Bronchial epithelial cell (primary cell): ENCODE results near the gene KRTAP19-3. TPM values are rescaled to one million over a fixed set of nuclear protein-coding genes. Genes with fewer than 3 reads are reported as not detected.

Experiments
- DNase-seq: peaks from one replicate; pipeline ENCODE4 v3.0.0-alpha.2; 2010; ENCODE audit warnings: low read depth
- FAIRE-seq: peaks from 2 replicates; lab custom pipeline; 2011; peaks lifted over from hg19 to GRCh38; lab: Jason Lieb, UNC
- H3K27me3 ChIP-seq: 2 replicates; pipeline ENCODE4 v1.5.1; 2011; ENCODE audit warnings: low read length; ENCODE audit not compliant: control insufficient read depth, insufficient read depth
- H3K36me3 ChIP-seq: 2 replicates; pipeline ENCODE4 v1.5.1; 2011; ENCODE audit warnings: low read length; ENCODE audit not compliant: control insufficient read depth, insufficient read depth
- H3K4me3 ChIP-seq: 2 replicates; pipeline ENCODE4 v1.5.1; 2011; ENCODE audit warnings: mild to moderate bottlenecking, low read depth, low read length, control low read depth
- CTCF ChIP-seq: IDR thresholded peaks from 2 replicates; pipeline ENCODE4 v1.5.1; 2011; ENCODE audit warnings: mild to moderate bottlenecking, moderate library complexity, low read length, control low read depth, inconsistent platforms; ENCODE audit not compliant: insufficient read depth, severe bottlenecking
- total RNA-seq: library from RNA; depleted of rRNA; stranded (reverse); fragments of >200 nt; gene quantifications from 2 replicates; pipeline ENCODE4 v1.2.1, GENCODE V29; 2014

Gene KRTAP19-3
- total RNA-seq, 1 donor from 2014 or later: not detected

DNA sequence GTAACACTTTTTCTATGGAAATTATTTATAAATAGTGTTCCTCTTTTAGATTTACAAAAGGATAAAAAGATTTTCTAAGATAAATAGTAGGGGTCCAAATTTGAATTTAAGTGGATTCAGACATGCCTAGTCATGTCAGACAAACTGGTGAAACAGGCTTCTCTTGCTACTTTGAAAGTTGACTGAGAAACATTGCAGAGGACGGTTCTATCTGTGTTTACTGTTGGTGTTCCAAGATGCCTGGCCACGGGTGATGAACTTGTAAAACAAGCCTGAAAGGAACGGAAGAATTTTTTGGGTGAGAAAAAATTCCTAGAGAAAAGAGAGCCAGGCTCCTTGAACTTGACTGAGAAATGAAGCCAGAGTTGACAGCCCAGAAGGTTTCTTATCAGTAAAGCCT is 13.8 kb downstream of the KRTAP19-3 start:
- no peaks in the 10 kb centered on the region for H3K36me3 ChIP-seq
- TF ChIP-seq CTCF: no peak
- FAIRE-seq: no peak
- H3K4me3 ChIP-seq: no peak overlapping the region
- peak; percentile 72 for DNase-seq
- no peaks in the 10 kb centered on the region for H3K27me3 ChIP-seq

- TF ChIP-seq CTCF: no peak
- no peak for FAIRE-seq
- no peaks in the 10 kb centered on the region for H3K27me3 ChIP-seq
- DNase-seq: no peak
- H3K4me3 ChIP-seq: no peak overlapping the region
- H3K36me3 ChIP-seq: no peaks in the 10 kb centered on the region
Observed at GRCh38 chr21:30468900-30469714, 22.7 kb downstream of the KRTAP19-3 start.

GRCh38 chr21:30463713-30464112 is 28.1 kb downstream of the KRTAP19-3 start:
- peak; percentile 17 for DNase-seq
- Histone ChIP-seq H3K4me3 (no peak overlapping the region), H3K27me3 (no peaks in the 10 kb centered on the region), H3K36me3 (no peaks in the 10 kb centered on the region)
- TF ChIP-seq CTCF: peak; percentile 51
- FAIRE-seq: no peak

DNA sequence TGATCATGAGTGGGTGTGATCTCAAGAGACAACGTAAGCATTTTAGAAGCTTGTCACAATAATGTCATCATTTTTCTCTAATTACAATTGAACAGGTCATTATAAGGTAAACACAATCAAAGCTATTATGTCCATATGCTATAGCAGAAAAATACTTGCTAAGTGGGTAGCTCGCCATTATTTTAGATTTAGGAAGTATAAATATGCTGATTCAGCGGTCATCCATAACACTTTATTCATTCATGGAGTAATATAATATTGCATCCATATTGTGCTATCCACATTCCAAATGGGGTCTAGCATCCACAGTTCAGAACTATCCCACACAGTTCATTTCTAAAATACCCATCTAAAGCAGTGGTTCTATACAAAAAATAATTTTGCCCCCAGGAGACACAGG is 43.3 kb downstream of the KRTAP19-3 start:
- DNase-seq (no peak), FAIRE-seq (no peak)
- Histone ChIP-seq H3K36me3 (no peaks in the 10 kb centered on the region), H3K4me3 (no peak overlapping the region), H3K27me3 (no peaks in the 10 kb centered on the region)
- TF ChIP-seq CTCF: no peak

GRCh38 chr21:30447056-30447455 is 44.8 kb downstream of the KRTAP19-3 start:
- no peak for FAIRE-seq
- no peak for TF ChIP-seq CTCF
- DNase-seq: peak; percentile 36

More at GRCh38 chr21:30447056-30447455, 44.8 kb downstream of the KRTAP19-3 start:
- H3K27me3 ChIP-seq: no peaks in the 10 kb centered on the region
- no peaks in the 10 kb centered on the region for H3K36me3 ChIP-seq
- H3K4me3 ChIP-seq: no peak overlapping the region
